Putamen (tissue), 1 donor: ENCODE measurements around the gene EFCAB10.
"Not testable (repeated sequence)": the region's sequence is repeated elsewhere in the genome, so short reads cannot be mapped to it uniquely, and the experiment has no call there.

Experiments
- DNase-seq: peaks from one replicate; pipeline ENCODE4 v3.0.0-alpha.2; 2016; ENCODE audit warnings: low spot score

EFCAB10 gene

GRCh38 chr7:105599080-105599479 lies 17.8 kb upstream of the EFCAB10 start:
- DNase-seq = not testable (repeated sequence)

DNA sequence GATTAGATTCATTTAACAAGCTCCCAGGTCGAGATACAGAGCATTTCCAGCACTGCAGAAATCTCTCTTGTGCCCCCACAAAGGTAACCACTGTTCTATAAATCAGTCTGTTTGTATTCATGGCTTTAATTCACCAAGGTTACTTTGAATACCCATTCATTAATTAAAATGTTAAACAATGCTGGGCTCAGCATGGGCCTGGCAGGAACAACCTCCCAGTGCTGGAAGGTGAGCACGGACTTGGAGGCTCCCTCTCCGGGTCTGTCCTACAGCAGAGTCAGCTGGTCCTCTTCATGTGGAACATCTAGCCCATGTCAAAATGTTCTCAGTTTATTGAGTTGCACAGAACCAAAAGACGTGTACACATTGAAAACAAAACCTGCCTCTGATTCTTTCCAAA lies 15.6 kb upstream of the EFCAB10 start:
- no peak for DNase-seq

DNA sequence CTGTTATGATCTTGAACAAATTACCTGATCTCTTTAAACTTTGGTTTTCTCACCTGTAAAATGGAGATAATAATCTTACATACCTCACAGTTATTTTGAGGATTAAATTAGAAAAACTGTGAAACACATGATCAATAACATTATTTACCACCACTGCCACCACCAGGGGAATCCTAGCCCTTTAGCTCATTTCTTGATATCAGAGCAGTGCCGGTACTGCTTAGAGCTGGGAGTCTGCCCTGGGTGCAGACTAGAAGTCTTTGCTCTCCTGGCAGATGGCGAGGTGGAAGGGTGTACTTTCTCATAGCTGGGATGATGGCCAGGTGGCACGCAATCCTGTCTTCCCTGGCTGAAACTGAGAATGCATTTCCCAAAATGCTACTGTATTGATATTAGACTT lies 12.7 kb upstream of the EFCAB10 start:
- DNase-seq = no peak

DNA sequence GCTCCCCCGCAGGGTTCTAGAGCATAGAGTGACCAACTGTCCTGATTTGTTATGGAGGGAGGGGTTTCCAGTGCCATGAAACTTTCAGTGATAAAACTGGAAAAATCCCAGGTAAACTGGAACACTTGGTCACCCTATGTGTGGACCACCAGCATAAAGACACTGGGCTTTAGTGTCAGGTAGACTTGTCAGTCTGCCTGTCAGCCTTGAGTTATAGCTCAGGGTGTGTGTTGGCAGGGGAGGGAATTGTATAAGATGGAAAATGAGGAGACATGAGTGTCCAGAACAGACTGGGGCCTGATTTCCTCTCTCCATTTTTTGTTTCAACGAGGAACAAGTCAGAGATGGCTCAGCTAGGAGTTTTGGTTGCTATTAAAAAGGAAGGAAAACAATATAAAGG lies 10.2 kb upstream of the EFCAB10 start:
- DNase-seq = no peak

DNA sequence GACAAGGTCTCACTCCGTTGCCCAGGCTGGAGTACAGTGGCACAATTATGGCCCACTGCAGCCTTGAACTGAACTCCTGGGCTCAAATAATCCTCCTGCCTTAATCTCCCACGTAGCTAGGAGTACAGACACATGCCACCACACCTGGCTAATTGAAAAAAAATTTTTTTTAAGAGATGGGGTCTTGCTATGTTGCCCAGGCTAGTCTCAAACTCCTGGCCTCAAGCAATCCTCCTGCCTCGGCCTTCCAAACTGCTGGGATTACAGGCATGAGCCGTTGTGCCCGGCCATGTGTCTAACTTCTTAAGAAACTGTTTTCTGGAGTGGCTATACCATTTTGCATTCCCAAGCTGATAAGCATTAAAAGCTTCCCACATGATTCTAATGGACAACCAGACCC lies 9.5 kb upstream of the EFCAB10 start:
- no peak for DNase-seq

DNA sequence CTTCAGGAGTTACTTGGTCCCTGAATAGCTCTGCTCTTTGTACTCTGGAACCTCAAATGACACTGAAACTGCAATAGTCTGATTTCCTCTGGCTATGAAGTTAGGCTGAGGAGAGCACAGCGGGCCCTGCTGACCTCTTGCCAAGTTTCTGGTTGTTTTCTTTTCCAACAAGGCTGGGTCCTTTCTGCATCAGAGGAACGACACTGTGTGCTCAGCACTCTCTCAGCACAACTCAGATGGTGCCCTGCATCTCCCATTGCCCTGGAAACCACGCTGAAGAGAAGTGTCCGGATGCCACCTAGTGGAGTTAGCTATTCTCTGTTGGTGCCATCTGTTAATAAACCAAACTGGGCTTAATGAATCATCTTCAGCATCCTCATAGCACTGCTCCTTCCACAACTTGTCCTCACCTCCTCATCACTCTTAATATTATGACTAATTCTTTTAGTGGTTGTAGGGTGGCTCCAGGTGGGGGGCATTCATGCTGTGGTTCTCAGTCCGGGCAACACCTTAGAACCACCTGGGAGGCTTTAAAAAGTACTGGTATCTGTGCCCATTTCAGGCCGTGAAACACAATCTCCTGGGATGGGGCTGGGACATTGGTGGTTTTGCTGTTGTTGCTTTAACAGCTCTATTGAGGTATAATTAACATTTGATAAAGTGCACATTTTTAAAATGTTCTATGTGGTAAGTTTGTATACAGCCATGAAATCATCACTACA lies 8.2 kb upstream of the EFCAB10 start:
- DNase-seq = peak; percentile 84

GRCh38 chr7:105587909-105588635 lies 6.8 kb upstream of the EFCAB10 start:
- no peak for DNase-seq

DNA sequence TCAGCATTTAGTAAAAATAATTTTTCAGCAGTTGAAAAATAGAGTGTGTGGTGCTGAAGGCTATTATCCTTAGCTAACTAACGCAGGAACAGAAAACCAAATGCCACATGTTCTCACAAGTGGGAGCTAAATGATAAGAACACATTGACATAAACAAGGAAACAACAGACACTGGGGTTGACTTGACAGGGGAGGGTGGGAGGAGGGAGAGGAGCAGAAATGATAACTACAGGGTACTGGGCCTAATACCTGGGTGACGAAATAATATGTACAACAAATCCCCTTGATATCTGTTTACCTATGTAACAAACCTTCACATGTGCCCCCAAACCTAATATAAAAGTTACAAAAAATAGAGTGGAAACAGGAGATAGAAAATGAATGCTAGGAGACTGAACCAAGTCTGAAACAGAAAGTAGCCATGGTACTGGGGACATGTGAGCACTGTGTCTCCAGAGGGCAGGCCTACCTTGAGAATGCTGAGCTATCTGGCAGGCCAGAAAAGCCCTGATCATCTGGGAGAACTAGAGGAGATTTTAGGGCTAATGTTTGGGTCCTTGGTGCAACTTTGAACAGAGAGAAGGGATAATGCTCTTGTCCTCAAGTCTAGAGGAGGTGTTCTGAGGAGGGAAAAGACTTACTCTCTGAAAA lies 4.7 kb upstream of the EFCAB10 start:
- no peak for DNase-seq

DNA sequence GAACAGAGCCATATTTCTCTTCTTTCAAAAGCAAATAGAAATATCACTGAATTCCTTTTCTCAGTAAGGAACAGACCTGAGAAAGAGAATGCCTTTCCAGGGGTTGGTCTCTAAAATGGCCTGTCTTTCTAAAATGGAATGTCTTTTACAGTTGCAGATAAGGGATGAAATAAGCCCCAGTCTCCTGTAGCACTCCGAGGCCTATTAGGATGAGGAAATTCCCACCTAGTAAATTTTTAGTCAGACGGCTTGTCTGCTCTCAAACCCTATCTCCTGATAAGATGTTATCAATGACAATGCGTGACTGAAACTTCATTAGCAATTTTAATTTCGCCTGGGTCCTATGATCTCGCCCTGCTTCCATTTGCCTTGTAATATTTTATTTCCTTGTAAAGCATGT lies 2.9 kb upstream of the EFCAB10 start:
- no peak for DNase-seq

GRCh38 chr7:105583061-105583460 lies 1.8 kb upstream of the EFCAB10 start:
- no peak for DNase-seq

GRCh38 chr7:105580022-105580740 lies 1.1 kb downstream of the EFCAB10 start:
- DNase-seq = peak; percentile 42

- no peak for DNase-seq
Measured at GRCh38 chr7:105578496-105578895, 2.8 kb downstream of the EFCAB10 start.

DNA sequence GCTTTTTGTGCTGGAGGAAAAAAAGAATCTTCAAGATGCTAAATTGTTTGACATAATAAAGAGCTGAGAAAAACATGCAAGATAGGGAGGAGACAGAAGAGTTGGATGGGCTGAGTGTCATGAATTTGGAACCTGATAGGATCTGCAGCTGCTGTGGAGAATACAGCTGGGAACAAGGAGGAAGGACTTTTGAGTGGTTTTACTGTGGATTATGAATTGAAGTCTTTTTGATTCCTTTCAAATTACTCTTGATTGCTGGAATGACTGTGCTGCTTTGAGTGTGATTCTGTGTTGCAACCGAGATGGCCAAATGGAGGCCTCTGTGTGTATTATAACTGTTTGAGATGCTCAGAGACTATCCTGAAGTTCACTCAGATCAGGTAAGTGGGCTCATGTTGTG lies 4.0 kb downstream of the EFCAB10 start:
- no peak for DNase-seq

DNA sequence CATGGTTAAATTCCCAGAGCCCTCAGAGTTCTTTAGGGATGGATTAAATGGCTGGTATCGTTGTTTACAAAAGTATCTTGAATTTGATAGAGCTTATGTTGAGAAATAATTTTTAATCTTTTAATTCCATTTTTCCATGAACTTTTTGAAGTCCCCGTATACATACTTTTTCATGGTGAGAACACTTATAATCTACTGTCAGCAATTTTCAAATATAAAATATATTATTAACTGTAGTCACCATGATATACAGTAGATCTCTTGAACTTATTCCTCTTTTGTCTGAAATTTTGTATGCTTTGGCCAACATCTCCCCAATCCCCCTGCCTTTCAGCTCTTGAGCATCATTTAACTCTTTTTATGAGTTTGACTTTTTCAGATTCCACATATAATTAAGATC lies 9.4 kb downstream of the EFCAB10 start:
- no peak for DNase-seq

DNA sequence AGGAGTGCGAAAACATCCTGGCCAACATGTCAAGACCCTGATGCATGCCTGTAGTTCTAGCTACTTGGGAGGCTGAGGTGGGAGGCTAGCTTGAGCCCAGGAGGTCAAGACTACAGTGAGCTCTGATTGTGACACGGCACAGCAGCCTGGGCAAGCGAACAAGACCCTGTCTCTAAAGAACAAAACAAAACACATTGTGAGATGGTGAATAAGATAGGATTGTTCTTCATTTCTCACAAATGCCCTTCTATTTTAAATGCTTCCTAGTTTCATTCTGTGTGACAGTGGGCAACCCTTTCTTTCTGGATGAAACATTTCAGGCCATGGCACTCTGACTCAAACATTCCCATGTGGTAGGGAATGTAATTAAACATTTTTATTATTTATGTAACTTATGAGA lies 13.5 kb downstream of the EFCAB10 start:
- no peak for DNase-seq

GRCh38 chr7:105567024-105567423 lies 14.3 kb downstream of the EFCAB10 start:
- no peak for DNase-seq

GRCh38 chr7:105565190-105565589 lies 16.1 kb downstream of the EFCAB10 start:
- no peak for DNase-seq

GRCh38 chr7:105559926-105560325 lies 21.4 kb downstream of the EFCAB10 start:
- DNase-seq = no peak

- no peak for DNase-seq
Measured at GRCh38 chr7:105538339-105538738, 43.0 kb downstream of the EFCAB10 start.

DNA sequence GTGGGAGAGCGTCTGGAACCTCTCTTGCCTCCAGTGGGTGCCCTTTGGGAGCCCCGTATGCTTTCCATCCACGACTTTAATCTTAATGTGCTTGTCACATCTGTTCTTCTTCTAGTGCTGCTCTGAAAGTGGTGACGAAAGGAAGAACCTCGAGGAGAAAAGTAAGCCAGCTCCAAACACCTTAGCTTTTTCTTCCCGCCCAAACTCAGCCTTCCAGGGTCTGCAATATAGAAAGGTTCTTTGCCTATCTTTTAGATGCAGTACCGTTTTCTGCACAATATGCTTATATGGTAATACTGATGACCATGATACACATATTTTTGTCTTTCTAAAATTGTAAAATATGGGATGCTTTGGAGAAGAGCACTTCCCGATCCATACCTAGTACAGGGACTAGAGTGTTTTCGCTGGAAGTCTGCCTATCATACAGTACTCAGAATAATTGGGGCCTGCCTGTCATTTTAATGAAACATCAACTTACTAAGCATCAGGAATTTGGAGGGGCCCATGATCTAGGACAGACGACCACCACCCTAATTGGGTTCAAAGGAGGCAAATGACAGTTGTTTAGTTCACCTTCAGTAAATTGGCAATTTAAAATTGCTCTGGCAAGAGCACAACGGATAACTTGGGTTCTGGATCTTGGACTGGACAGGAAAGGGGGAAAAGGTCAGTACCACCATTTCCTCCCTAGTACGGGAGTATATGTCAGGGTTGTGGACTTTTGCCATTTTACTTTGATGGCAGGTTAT lies 48.4 kb downstream of the EFCAB10 start:
- no peak for DNase-seq

- peak; percentile 91 for DNase-seq
Measured at GRCh38 chr7:105531792-105532671, 49.3 kb downstream of the EFCAB10 start, which contains the start of gene RINT1. RINT1 (plus strand) TSS chr7:105532201; CDS start chr7:105532316, 115 bp downstream.
